Loucy (cell line): ENCODE measurements around the gene SLC16A6.
"Not testable (repeated sequence)": the region's sequence is repeated elsewhere in the genome, so short reads cannot be mapped to it uniquely, and the experiment has no call there.

Experiments used
- H2AFZ ChIP-seq: fragments of 200-600 bp; sonication (generic); 2 replicates; pipeline ENCODE4 v1.6.0; 2016; ENCODE audit warnings: antibody characterized with exemption, mild to moderate bottlenecking, low read length, moderate library complexity
- H3F3A ChIP-seq: fragments of 200-600 bp; 2 replicates; pipeline ENCODE4 v1.6.0; 2016; ENCODE audit warnings: antibody characterized with exemption, low read depth, mild to moderate bottlenecking
- H3K27me3 ChIP-seq: fragments of 200-600 bp; sonication (generic); 2 replicates; pipeline ENCODE4 v1.6.1; 2014; ENCODE audit warnings: low read length, mild to moderate bottlenecking; ENCODE audit not compliant: insufficient read depth, poor library complexity, severe bottlenecking
- H3K36me3 ChIP-seq: fragments of 200-600 bp; sonication (generic); 2 replicates; pipeline ENCODE4 v1.6.1; 2016; ENCODE audit warnings: low read length; ENCODE audit not compliant: insufficient read depth
- H3K4me1 ChIP-seq: fragments of 200-600 bp; sonication (generic); 2 replicates; pipeline ENCODE4 v1.5.1; 2014; ENCODE audit warnings: low read length, mild to moderate bottlenecking; ENCODE audit not compliant: insufficient read depth, poor library complexity, severe bottlenecking
- H3K4me2 ChIP-seq: fragments of 200-600 bp; sonication (generic); 2 replicates; pipeline ENCODE4 v1.6.0; 2014; ENCODE audit warnings: antibody characterized with exemption, low read length, low read depth, mild to moderate bottlenecking; ENCODE audit not compliant: poor library complexity, severe bottlenecking
- H3K4me3 ChIP-seq: fragments of 200-600 bp; sonication (generic); 2 replicates; pipeline ENCODE4 v1.5.1; 2014; ENCODE audit warnings: low read length, mild to moderate bottlenecking, mixed read lengths; ENCODE audit not compliant: poor library complexity, severe bottlenecking
- H3K79me2 ChIP-seq: fragments of 200-600 bp; sonication (generic); 2 replicates; pipeline ENCODE4 v1.6.1; 2014; ENCODE audit warnings: low read length; ENCODE audit not compliant: insufficient read depth
- H3K9ac ChIP-seq: fragments of 200-600 bp; sonication (generic); 2 replicates; pipeline ENCODE4 v1.6.0; 2014; ENCODE audit warnings: mild to moderate bottlenecking, low read depth, low read length, moderate library complexity; ENCODE audit not compliant: poor library complexity, severe bottlenecking
- H3K9me2 ChIP-seq: fragments of 200-600 bp; sonication (generic); replicated peaks from 2 replicates; pipeline ENCODE4 v1.6.1; 2016; ENCODE audit warnings: low read depth, low read length, mixed read lengths
- H3K9me3 ChIP-seq: fragments of 200-600 bp; sonication (generic); 2 replicates; pipeline ENCODE4 v1.6.1; 2014; ENCODE audit warnings: mild to moderate bottlenecking, antibody characterized with exemption, low read length, low read depth; ENCODE audit not compliant: insufficient read depth
- H4K20me1 ChIP-seq: fragments of 200-600 bp; sonication (generic); 2 replicates; pipeline ENCODE4 v1.6.0; 2014; ENCODE audit warnings: antibody characterized with exemption, low read length, mild to moderate bottlenecking; ENCODE audit not compliant: insufficient read depth, poor library complexity, severe bottlenecking
- CTCF ChIP-seq: fragments of 200-600 bp; sonication (generic); conservative IDR thresholded peaks from 2 replicates; pipeline ENCODE4 v1.5.1; 2014; ENCODE audit warnings: mild to moderate bottlenecking, antibody characterized with exemption, low read length
- EZH2phosphoT487 ChIP-seq: fragments of 200-600 bp; IDR thresholded peaks from 2 replicates; pipeline ENCODE4 v1.6.1; 2018; ENCODE audit warnings: antibody characterized with exemption, mild to moderate bottlenecking, moderate library complexity, borderline replicate concordance

Gene SLC16A6

GRCh38 chr17:68277807-68278206, 13.1 kb downstream of the SLC16A6 start:
- H3K4me2 ChIP-seq = no peak overlapping the region
- no peaks in the 10 kb centered on the region for H3K9me3 ChIP-seq
- H3K79me2 ChIP-seq = no peaks in the 10 kb centered on the region
- no peak overlapping the region for H3K4me3 ChIP-seq
- no peak overlapping the region for H3K9ac ChIP-seq
- H3K36me3 ChIP-seq = no peaks in the 10 kb centered on the region
- no peak overlapping the region for H2AFZ ChIP-seq
- H3K27me3 ChIP-seq = no peaks in the 10 kb centered on the region
- no peaks in the 10 kb centered on the region for H4K20me1 ChIP-seq
- no peaks in the 10 kb centered on the region for H3K4me1 ChIP-seq
- TF ChIP-seq EZH2phosphoT487 (no peak), CTCF (no peak)
- no peaks in the 10 kb centered on the region for H3F3A ChIP-seq
- no peaks in the 10 kb centered on the region for H3K9me2 ChIP-seq

DNA sequence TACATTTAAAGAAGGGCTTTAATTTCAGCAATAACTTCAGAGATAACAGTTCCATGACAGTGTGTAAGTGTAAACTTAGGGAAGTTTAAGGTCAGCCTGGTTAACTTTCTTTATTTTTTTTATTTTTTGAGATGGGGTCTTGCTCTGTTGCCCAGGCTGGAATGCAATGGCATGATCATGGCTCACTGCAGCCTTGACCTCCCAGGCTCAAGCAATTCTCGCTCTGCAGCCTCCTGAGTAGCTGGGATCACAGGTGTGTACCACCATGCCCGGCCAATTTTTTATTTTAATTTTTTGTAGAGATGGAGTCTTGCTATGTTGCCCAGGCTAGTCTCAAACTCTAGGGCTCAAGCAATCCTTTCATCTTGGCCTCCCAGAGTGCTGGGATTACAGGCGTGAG, 14.6 kb downstream of the SLC16A6 start:
- H4K20me1 ChIP-seq, H3K27me3 ChIP-seq, H2AFZ ChIP-seq, H3K4me1 ChIP-seq, H3K9me3 ChIP-seq, H3K36me3 ChIP-seq, H3K4me3 ChIP-seq, H3K4me2 ChIP-seq, H3F3A ChIP-seq, H3K9ac ChIP-seq, H3K9me2 ChIP-seq, H3K79me2 ChIP-seq: not testable (repeated sequence)

DNA sequence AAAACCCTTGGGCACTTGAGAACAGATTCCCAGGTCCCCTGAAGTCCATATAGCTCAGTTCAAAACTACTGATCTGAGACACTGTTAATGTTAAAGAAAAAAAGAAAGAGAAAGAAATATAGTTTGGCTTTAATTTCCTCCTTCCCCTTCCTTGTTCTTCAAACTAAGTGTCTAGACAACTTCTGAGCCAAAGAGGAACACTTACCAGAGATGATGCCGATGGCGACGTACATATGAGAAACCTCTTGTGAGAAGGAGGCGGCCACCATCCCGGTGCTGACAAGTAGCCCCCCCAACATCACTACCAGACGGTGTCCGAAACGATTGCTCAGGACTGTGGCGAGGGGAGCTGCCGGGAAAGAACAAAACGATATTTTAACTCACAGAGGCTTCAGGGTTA, 17.2 kb downstream of the SLC16A6 start:
- H3K9me2 ChIP-seq = no peaks in the 10 kb centered on the region
- H2AFZ ChIP-seq = no peak overlapping the region
- no peaks in the 10 kb centered on the region for H3K36me3 ChIP-seq
- no peaks in the 10 kb centered on the region for H3K27me3 ChIP-seq
- no peak overlapping the region for H3K4me3 ChIP-seq
- H3K9ac ChIP-seq = no peak overlapping the region
- no peaks in the 10 kb centered on the region for H3K4me1 ChIP-seq
- H3K79me2 ChIP-seq = no peaks in the 10 kb centered on the region
- H3K9me3 ChIP-seq = no peaks in the 10 kb centered on the region
- no peaks in the 10 kb centered on the region for H4K20me1 ChIP-seq
- TF ChIP-seq CTCF (no peak), EZH2phosphoT487 (no peak)
- no peaks in the 10 kb centered on the region for H3F3A ChIP-seq
- H3K4me2 ChIP-seq = no peak overlapping the region

DNA sequence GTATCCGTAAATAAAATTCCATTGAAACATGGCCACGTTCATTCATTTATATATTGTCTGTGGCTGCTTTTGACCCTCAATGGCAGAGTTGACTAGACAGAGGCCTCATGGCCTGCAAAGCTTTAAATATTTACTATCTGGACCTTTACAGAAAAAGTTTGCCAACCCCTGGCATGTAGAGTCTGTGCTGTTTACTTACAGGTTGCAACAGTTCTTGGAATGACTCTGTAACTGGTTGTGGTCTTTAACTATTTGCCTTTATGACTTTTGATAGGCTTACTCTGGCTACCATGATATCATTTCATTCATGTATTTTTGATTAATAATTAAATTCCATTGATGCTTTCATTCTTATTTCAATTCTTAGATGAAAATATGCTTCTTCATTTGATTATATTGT, 25.1 kb downstream of the SLC16A6 start:
- H3K4me2 ChIP-seq, H3K9me3 ChIP-seq, H3K9ac ChIP-seq, H4K20me1 ChIP-seq, H3K9me2 ChIP-seq, H2AFZ ChIP-seq, H3F3A ChIP-seq, H3K4me3 ChIP-seq, H3K36me3 ChIP-seq, H3K79me2 ChIP-seq, H3K27me3 ChIP-seq, H3K4me1 ChIP-seq: not testable (repeated sequence)
